ENCODE data around the gene SNX10. TPM values are rescaled to one million over a fixed set of nuclear protein-coding genes. Genes with fewer than 3 reads are reported as not detected.

Gene SNX10
- total and polyA plus RNA-seq, 2 of the 8 experiments (the other 6 are each of a cell fraction or from before 2014, with no cell fraction given), result 4.4 to 9.6 TPM

GRCh38 chr7:26279405-26279804 lies 12.3 kb upstream of the SNX10 start (continued):
- TF ChIP-seq CHD7 (IDR thresholded peaks at IDR 0.05; ENCODE audit: insufficient replicate concordance, low read length) (no peak), PHF8 (conservative IDR thresholded peaks at IDR 0.05; ENCODE audit: low read depth, low read length) (no peak), POU5F1 (IDR thresholded peaks at IDR 0.05; ENCODE audit: low read depth, low read length) (no peak), E2F6 (IDR thresholded peaks at IDR 0.05) (no peak), JUN (IDR thresholded peaks at IDR 0.05; ENCODE audit: low read depth, low read length) (no peak), NRF1 (IDR thresholded peaks at IDR 0.05; ENCODE audit: low read depth, low read length) (no peak), ZNF274 (IDR thresholded peaks at IDR 0.05; ENCODE audit: borderline replicate concordance, extremely low read depth, low read length) (no peak), YY1 (IDR thresholded peaks at IDR 0.05; ENCODE audit: low read depth, low read length) (no peak), KDM1A (IDR thresholded peaks at IDR 0.05; ENCODE audit: borderline replicate concordance, low read length) (no peak), GTF2F1 (IDR thresholded peaks at IDR 0.05; ENCODE audit: borderline replicate concordance, low read depth, low read length) (no peak)

Measured in H1 (cell line).